GM12878 (cell line): ENCODE measurements around the gene NRG3. TPM values are rescaled to one million over a fixed set of nuclear protein-coding genes. Genes with fewer than 3 reads are reported as not detected.

Experiments
- ATAC-seq: fragments of 200-7000 bp; cut with Tn5 transposase; 3 replicates; pipeline ENCODE4 v1.9.1; 2020; ENCODE audit warnings: mild to moderate bottlenecking, moderate library complexity
- BruUV-seq: library from RNA; stranded (reverse); fragments of 400-500 nt; replicated peaks from 2 replicates; lab custom pipeline; 2021; lab: Mats Ljungman, UMichigan
- CTCF ChIA-PET: fragments of 300-600 bp; sonication (Branson Sonifier 250); formaldehyde crosslinking; extraction: SDS; loops from one replicate; lab custom pipeline; 2021; ENCODE audit warnings: inconsistent platforms; lab: Yijun Ruan, JAX
- POLR2A ChIA-PET: fragments of 350-600 bp; formaldehyde crosslinking; extraction: SDS; loops from one replicate; lab custom pipeline; 2021; ENCODE audit warnings: inconsistent platforms; lab: Charles Lee
- RAD21 ChIA-PET: fragments of 300-600 bp; sonication (Branson Sonifier 250); formaldehyde crosslinking; loops from one replicate; lab custom pipeline; 2023; ENCODE audit warnings: antibody characterized with exemption; ENCODE audit not compliant: unreplicated experiment; lab: Charles Lee
- SMC1A ChIA-PET: fragments of 300-600 bp; sonication (Branson Sonifier 250); formaldehyde crosslinking; loops from one replicate; lab custom pipeline; 2023; ENCODE audit not compliant: unreplicated experiment, uncharacterized antibody; lab: Charles Lee
- DNase-seq: peaks from one replicate; pipeline ENCODE4 v3.0.0-alpha.2; 2011; ENCODE audit warnings: low read depth, low spot score
- FAIRE-seq: peaks from 3 replicates; lab custom pipeline; 2011; peaks lifted over from hg19 to GRCh38; lab: Jason Lieb, UNC
- H2AFZ ChIP-seq: 2 replicates; pipeline ENCODE4 v1.6.0; 2011; ENCODE audit warnings: low read depth, low read length, control low read depth; ENCODE audit not compliant: control insufficient read depth
- H3K27ac ChIP-seq: 2 replicates; pipeline ENCODE4 v1.5.1; 2011; ENCODE audit warnings: control low read depth; ENCODE audit not compliant: control insufficient read depth, insufficient read depth
- H3K27me3 ChIP-seq, 2 experiments: replicated peaks in 1 of 2; 2 replicates each; pipeline versions ENCODE4 v1.6.0 to v1.6.1; 2011; ENCODE audit warnings: low read length in 1 of 2; ENCODE audit not compliant: control insufficient read depth in 2 of 2, insufficient read depth in 2 of 2
- H3K36me3 ChIP-seq, 2 experiments: 2 replicates each; pipeline ENCODE4 v1.5.1; 2011; ENCODE audit warnings: low read length in 1 of 2; ENCODE audit not compliant: control insufficient read depth in 2 of 2, insufficient read depth in 2 of 2
- H3K4me1 ChIP-seq: 2 replicates; pipeline ENCODE4 v1.6.1; 2011; ENCODE audit warnings: mild to moderate bottlenecking, low read length, moderate library complexity, mixed read lengths; ENCODE audit not compliant: control insufficient read depth, insufficient read depth
- H3K4me2 ChIP-seq: 2 replicates; pipeline ENCODE4 v1.6.0; 2011; ENCODE audit warnings: control low read depth; ENCODE audit not compliant: control insufficient read depth, insufficient read depth
- H3K4me3 ChIP-seq: fragments of 200-600 bp; sonication (generic); 2 replicates; pipeline ENCODE4 v1.5.1; 2016
- H3K79me2 ChIP-seq: 2 replicates; pipeline ENCODE4 v1.6.0; 2011; ENCODE audit warnings: low read length; ENCODE audit not compliant: control insufficient read depth, insufficient read depth
- H3K9ac ChIP-seq: 2 replicates; pipeline ENCODE4 v1.8.0; 2011; ENCODE audit warnings: low read length, control low read depth, mixed read lengths; ENCODE audit not compliant: control insufficient read depth, insufficient read depth
- H3K9me3 ChIP-seq: replicated peaks from 3 replicates; pipeline ENCODE4 v1.5.1; 2011; ENCODE audit warnings: mild to moderate bottlenecking, low read length; ENCODE audit not compliant: control insufficient read depth, insufficient read depth
- H4K20me1 ChIP-seq: 2 replicates; pipeline ENCODE4 v1.6.0; 2011; ENCODE audit not compliant: control insufficient read depth, insufficient read depth
- ASH2L ChIP-seq: fragments of 300-600, 200-600 bp; sonication (generic); IDR thresholded peaks from 2 replicates; pipeline ENCODE4 v1.6.1; 2017; ENCODE audit warnings: low read depth, mild to moderate bottlenecking, borderline replicate concordance
- EED ChIP-seq: sonication (generic); IDR thresholded peaks from 2 replicates; pipeline ENCODE4 v1.6.1; 2016; ENCODE audit warnings: antibody characterized with exemption, low read depth
- HDGF ChIP-seq: fragments of 450-650 bp; IDR thresholded peaks from 2 replicates; pipeline ENCODE4 v1.6.1; 2016; ENCODE audit warnings: antibody characterized with exemption
- KAT2A ChIP-seq: conservative IDR thresholded peaks from 2 replicates; pipeline ENCODE4 v1.6.1; 2011; ENCODE audit warnings: low read depth, low read length; ENCODE audit not compliant: control insufficient read depth
- MAX ChIP-seq: IDR thresholded peaks from 2 replicates; pipeline ENCODE4 v1.6.1; 2012; ENCODE audit warnings: low read depth, low read length, improper control_type of control experiment
- USF2 ChIP-seq: IDR thresholded peaks from 2 replicates; pipeline ENCODE4 v1.6.1; 2011; ENCODE audit warnings: low read depth, low read length, improper control_type of control experiment, borderline replicate concordance
- ZNF622 ChIP-seq: fragments of 450-650 bp; IDR thresholded peaks from 2 replicates; pipeline ENCODE4 v1.6.1; 2017; ENCODE audit warnings: mild to moderate bottlenecking, inconsistent platforms
- whole genome bisulfite sequencing: methylation state at CpG from one replicate; pipeline ENCODE4 v1.1.6; 2016; ENCODE audit warnings: low lambda C conversion rate; ENCODE audit not compliant: insufficient replicate concordance, insufficient coverage; ENCODE audit errors: missing lambda C conversion rate; 5-methylcytosine and 5-hydroxymethylcytosine counted together
- in situ Hi-C: fragments of 300-500 bp; cut with MboI; formaldehyde crosslinking; loops from 9 replicates; pipeline ENCODE4 v1.14.3; 2018; ENCODE audit warnings: mixed read lengths
- intact Hi-C: fragments of 100-400 bp; cut with micrococcal nuclease; formaldehyde crosslinking; loops from one replicate; pipeline ENCODE4 v1.14.2; 2022; ENCODE audit not compliant: unreplicated experiment
- polyA plus RNA-seq, 11 experiments: library from polyadenylated mRNA; depleted of rRNA in 4 of 11; unstranded in 6 of 11; stranded (reverse) in 5 of 11; fragments of >200 nt; fragmentation: Nextera tagmentation in 4 of 11; fragmentation: Illumina TruSeq in 1 of 11; extraction: Ambion mirVana in 4 of 11; extraction: Trizol in 1 of 11; gene quantifications; 1 replicate in 1 of 11; 2 replicates in 10 of 11; pipeline versions ENCODE4 v1.2.1 to v1.2.3, GENCODE V29; 2011 to 2016; ENCODE audit warnings: inconsistent platforms in 2 of 11, missing spikeins in 2 of 11, low read depth in 1 of 11
- total RNA-seq, 4 experiments: library from RNA; depleted of rRNA in 3 of 4; stranded (reverse); fragments of >200 nt in 3 of 4; fragmentation: Illumina TruSeq in 1 of 4; extraction: Trizol in 1 of 4; gene quantifications; 2 replicates each; pipeline versions ENCODE4 v1.2.1 to v1.2.3, GENCODE V29; 2013 to 2021

Gene NRG3
- total and polyA plus RNA-seq, 10 of the 15 experiments (the other 5 are each of a cell fraction or from before 2014, with no cell fraction given): 0.03 to 0.41 (median 0.17) TPM; not detected in 3

GRCh38 chr10:82908096-82908495 lies 1033.1 kb downstream of the NRG3 start:
- ATAC-seq: no peak
- Histone ChIP-seq H3K36me3 (no peaks in the 10 kb centered on the region), H3K4me3 (no peak overlapping the region), H2AFZ (no peak overlapping the region), H3K27me3 (no peaks in the 10 kb centered on the region), H4K20me1 (no peaks in the 10 kb centered on the region)
- RAD21 ChIA-PET: interaction anchor here (1.0 to 1.2 kb wide), 2 partner anchors 15 to 1231 kb away, joined by 3 read pairs; partner anchors contain the start of gene GHITM
- POLR2A ChIA-PET: no interaction called here
- no peak for TF ChIP-seq KAT2A
- no peak for TF ChIP-seq HDGF
- TF ChIP-seq MAX: no peak
- TF ChIP-seq ZNF622: no peak
- no peak for TF ChIP-seq EED
- TF ChIP-seq ASH2L: no peak
- no peak for TF ChIP-seq USF2
- TF ChIP-seq, all 136 proteins: peak for 0
- CTCF ChIA-PET: interaction anchor here (1.3 kb wide), 1 partner anchor 15 kb away, joined by 3 read pairs; no protein-coding TSS in a partner anchor
- in situ Hi-C loops (no loop called here), intact Hi-C loops (no loop called here)
- SMC1A ChIA-PET: interaction anchor here (0.5 to 1.8 kb wide), 9 partner anchors 10 to 806 kb away, joined by 3 to 9 read pairs (median 3); no protein-coding TSS in a partner anchor
- Histone ChIP-seq H3K4me2 (no peak overlapping the region), H3K27ac (no peak overlapping the region), H3K79me2 (no peaks in the 10 kb centered on the region), H3K9ac (no peak overlapping the region), H3K9me3 (no peaks in the 10 kb centered on the region; the same call in 2 of the 3 replicates), H3K4me1 (no peaks in the 10 kb centered on the region)
- DNase-seq (no peak), FAIRE-seq (no peak)
- no TSS peak for BruUV-seq
- WGBS: 54% methylated on average over 1 of the region's 1 CpG
